GM12875 (cell line): ENCODE results near the gene MTHFD1L.

Experiments
- H3K4me3 ChIP-seq: one replicate; pipeline ENCODE4 v1.5.1; 2011; ENCODE audit warnings: low read depth, low read length, control low read depth
- TF ChIP-seq, protein P1 (sequence below): IDR thresholded peaks from 2 replicates; pipeline ENCODE4 v1.5.1; 2011; ENCODE audit warnings: low read depth, mild to moderate bottlenecking, control low read depth, inconsistent platforms, low read length, moderate library complexity, borderline replicate concordance; ENCODE audit not compliant: insufficient read depth

The MTHFD1L gene

DNA sequence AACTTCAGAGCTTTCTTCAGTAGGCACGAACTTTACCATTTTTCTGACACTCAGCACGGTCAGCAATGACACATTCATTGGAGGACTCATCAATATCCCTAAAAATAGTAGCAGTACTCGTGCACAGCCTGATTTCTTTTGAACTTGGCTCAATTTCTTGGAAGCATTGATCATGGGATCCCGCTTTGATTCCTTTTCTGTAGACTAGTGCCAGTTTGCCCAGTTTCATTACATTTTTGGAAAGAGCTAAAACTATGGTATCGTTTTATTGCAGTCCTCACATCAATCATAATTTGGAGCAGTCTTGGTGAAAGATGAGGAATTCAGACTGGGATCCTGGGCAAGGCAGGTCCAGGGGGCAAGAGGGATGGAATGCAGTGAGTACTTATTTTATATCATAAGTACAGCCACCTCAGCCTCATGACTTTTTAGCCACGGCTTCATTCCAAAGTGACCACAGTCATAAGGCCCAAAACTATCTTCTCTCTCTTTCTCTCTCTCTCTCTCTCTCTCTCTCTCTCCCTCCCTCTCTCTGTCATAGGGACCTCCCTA, 203.3 kb downstream of the MTHFD1L start:
- TF ChIP-seq, protein P1, sequence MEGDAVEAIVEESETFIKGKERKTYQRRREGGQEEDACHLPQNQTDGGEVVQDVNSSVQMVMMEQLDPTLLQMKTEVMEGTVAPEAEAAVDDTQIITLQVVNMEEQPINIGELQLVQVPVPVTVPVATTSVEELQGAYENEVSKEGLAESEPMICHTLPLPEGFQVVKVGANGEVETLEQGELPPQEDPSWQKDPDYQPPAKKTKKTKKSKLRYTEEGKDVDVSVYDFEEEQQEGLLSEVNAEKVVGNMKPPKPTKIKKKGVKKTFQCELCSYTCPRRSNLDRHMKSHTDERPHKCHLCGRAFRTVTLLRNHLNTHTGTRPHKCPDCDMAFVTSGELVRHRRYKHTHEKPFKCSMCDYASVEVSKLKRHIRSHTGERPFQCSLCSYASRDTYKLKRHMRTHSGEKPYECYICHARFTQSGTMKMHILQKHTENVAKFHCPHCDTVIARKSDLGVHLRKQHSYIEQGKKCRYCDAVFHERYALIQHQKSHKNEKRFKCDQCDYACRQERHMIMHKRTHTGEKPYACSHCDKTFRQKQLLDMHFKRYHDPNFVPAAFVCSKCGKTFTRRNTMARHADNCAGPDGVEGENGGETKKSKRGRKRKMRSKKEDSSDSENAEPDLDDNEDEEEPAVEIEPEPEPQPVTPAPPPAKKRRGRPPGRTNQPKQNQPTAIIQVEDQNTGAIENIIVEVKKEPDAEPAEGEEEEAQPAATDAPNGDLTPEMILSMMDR = no peak
- H3K4me3 ChIP-seq = no peak overlapping the region

DNA sequence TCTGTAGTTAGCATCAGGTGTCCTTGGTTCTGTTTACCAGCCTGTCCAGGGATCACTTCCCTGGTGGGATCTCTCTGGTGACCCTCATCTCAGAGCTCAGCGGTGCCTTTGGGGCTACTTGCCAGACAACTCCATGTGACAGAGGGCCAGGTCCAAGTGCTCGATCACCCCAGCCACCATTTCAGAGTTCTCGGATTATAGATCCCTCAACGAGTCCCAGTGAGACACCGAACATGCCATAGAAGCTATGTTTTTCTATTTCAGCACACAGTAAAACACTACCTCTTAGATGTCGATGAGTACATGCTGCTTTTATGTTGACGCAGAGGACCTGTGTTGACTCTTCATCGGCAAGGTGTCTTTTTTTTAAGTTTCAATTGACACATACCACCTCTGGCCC, 204.1 kb downstream of the MTHFD1L start:
- H3K4me3 ChIP-seq = no peak overlapping the region
- TF ChIP-seq, protein P1 = no peak

DNA sequence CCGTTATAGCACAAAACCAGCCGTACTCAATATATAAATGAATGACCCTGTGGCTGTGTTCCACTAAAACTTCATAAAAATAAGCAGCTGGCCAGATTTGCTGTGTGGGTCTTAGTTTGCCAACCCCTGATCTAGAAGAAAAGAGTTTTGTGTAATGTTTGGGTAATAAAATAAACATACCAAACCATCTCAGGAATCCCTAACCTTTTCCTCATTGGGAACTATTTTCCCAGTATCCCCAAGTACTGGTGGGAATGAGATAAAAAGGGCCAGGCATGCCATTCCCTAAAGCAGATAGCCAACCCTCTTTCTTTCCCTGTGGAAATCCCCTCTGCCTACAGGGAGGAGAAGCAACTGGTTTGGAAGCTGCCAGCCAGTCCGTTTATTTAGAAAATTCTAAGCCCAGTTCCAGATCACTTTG, 205.1 kb downstream of the MTHFD1L start:
- H3K4me3 ChIP-seq = no peak overlapping the region
- TF ChIP-seq, protein P1 = no peak

DNA sequence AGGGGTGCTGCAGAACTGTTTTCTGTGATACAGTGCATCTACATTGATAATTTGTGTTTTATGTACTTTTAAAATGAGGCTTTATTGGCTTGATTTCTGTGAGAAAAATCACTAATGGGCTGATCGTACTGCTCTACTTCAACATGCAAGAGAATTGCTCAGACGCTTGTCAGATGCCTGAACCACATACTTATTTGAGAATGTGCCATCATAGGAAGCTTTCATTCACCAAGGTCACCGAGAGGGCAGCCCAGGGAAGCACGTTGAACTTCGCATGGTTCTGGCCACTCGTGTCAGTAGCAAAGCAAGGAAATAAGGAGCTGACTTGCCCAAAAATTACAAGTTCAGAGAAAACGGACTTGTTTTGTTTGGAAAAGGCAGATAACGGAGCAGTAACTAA, 205.8 kb downstream of the MTHFD1L start:
- H3K4me3 ChIP-seq = no peak overlapping the region
- TF ChIP-seq, protein P1 = no peak

DNA sequence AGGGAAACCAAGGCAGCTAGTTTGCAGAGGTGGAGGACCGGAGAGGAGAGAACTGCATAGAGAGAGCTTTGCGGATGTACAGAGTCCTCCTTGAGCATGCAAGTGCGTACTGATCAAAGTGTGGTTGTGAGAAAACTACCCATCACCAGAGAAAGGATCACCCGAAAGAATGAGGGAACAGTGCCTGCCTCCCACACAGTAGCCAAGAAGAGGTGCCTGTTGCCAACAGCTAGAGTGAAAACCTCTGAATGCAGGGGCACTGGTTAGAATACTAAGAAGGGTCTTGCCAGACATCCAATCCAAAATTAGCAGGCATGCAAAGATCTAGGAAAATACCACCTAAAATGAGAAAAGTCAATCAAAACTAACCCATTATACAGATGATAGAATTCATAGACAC, 207.6 kb downstream of the MTHFD1L start:
- no peak overlapping the region for H3K4me3 ChIP-seq
- TF ChIP-seq, protein P1 = no peak

DNA sequence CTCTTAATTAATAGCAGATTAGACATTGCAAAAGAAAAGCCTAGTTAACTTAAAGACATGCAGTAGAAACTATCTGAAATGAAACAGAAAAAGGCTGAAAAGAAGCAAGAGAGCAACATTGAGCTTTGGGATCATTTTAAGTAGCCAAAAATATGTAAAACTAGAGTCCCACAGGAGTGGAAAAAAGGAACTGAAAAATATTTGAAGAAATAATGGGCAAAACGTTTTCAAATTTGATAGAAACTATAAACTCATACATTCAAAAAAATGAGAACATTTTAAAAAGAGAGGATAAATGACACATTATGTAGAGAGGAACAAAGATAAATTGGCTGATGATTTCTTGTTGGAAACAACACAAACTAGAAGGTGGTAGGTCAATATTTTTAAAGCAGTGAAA, 208.2 kb downstream of the MTHFD1L start:
- TF ChIP-seq, protein P1 = no peak
- no peak overlapping the region for H3K4me3 ChIP-seq

DNA sequence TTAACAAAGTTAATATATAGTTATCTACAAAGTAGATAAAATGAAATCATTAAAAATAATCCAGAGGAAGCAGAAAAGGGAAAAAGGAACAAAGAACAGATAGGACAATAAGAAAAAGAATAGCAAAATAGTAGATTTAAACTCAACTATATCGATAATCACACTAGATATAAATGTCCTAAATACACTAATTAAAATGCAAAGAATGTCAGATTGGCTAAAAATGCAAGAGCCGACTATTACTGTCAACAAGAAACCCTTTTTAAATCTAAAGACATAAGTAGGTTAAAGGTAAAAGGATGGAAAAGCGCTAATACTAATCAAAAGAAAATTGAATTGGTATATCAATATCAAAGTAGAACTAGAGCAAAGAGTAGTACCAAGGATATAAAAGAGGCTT, 209.5 kb downstream of the MTHFD1L start:
- H3K4me3 ChIP-seq = no peak overlapping the region
- TF ChIP-seq, protein P1 = no peak
